GM21526 (cell line): Measurements from ENCODE around the gene L1CAM.
A peak's percentile ranks its signal among the peaks of the same experiment; 100 is the strongest.

Source experiments
- ATAC-seq: cut with Tn5 transposase; IDR thresholded peaks from one replicate; pipeline ENCODE4 v1.9.1; 2021; ENCODE audit warnings: moderate library complexity; ENCODE audit not compliant: unreplicated experiment, low FRiP score

Gene L1CAM

GRCh38 chrX:153879741-153880439 is 6.1 kb downstream of the L1CAM start:
- no peak for ATAC-seq

- no peak for ATAC-seq
Measured at GRCh38 chrX:153878969-153879653, 6.9 kb downstream of the L1CAM start.

- no peak for ATAC-seq
Measured at GRCh38 chrX:153878345-153878744, 7.6 kb downstream of the L1CAM start.

- ATAC-seq = no peak
Measured at GRCh38 chrX:153877571-153878261, 8.3 kb downstream of the L1CAM start.

GRCh38 chrX:153876112-153876491 is 9.9 kb downstream of the L1CAM start:
- ATAC-seq = no peak

- peak; percentile 48 for ATAC-seq
Measured at GRCh38 chrX:153875391-153876111, 10.4 kb downstream of the L1CAM start.

GRCh38 chrX:153874366-153875125 is 11.4 kb downstream of the L1CAM start:
- ATAC-seq = no peak

- ATAC-seq = no peak
Measured at GRCh38 chrX:153874085-153874365, 11.9 kb downstream of the L1CAM start.

- ATAC-seq = no peak
Measured at GRCh38 chrX:153873282-153874084, 12.5 kb downstream of the L1CAM start.

- ATAC-seq = no peak
Measured at GRCh38 chrX:153871946-153872878, 13.8 kb downstream of the L1CAM start.

- no peak for ATAC-seq
Measured at GRCh38 chrX:153871451-153871850, 14.5 kb downstream of the L1CAM start.

GRCh38 chrX:153870791-153871360 is 15.1 kb downstream of the L1CAM start:
- ATAC-seq = no peak

GRCh38 chrX:153870288-153870690 is 15.7 kb downstream of the L1CAM start:
- ATAC-seq = no peak

GRCh38 chrX:153869473-153870287 is 16.3 kb downstream of the L1CAM start:
- ATAC-seq = no peak

- no peak for ATAC-seq
Measured at GRCh38 chrX:153868576-153869472, 17.1 kb downstream of the L1CAM start.

- ATAC-seq = no peak
Measured at GRCh38 chrX:153867671-153868070, 18.3 kb downstream of the L1CAM start.
